MV-4-11 (cell line): Measurements from ENCODE around the gene GMPS.
A peak's percentile ranks its signal among the peaks of the same experiment; 100 is the strongest.
"Not testable (repeated sequence)": the region's sequence is repeated elsewhere in the genome, so short reads cannot be mapped to it uniquely, and the experiment has no call there.

Experiments
- DNase-seq: peaks from one replicate; lab custom pipeline; 2025; lab: John Stamatoyannopoulos, UW

Gene GMPS

DNA sequence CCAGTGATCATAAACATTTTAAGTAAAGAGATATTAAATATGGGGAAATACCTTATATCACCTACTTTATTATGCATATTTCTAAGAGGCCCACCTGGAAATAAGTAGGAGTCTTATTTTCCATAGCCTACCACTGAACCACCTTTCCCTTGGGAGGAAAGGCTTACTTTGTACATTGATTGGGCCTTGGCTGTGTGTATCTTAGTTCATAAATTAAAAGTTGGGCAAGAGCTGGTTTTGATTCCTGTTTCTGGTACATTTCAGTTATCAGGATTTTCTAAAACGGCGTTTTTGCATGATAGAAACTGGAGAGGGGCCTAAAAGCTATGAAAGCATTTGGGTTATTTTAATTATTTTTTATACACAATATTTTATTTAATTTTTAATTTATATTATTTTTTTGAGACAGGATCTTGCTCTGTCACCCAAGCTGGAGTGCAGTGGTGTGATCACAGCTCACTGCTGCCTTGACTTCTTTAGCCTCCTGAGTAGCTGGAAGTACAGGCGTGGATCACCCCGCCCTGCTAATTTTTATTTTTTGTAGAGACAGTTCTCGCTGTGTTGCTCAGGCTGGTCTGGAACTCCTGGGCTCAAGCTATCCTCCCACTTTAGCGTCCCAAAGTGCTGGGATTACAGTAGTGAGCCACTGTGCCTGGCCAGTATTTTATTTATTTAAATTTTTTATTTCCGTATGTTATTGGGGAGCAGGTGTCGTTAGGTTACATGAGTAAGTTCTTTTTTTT, 2.6 kb downstream of the GMPS start:
- DNase-seq = peak; percentile 76

DNA sequence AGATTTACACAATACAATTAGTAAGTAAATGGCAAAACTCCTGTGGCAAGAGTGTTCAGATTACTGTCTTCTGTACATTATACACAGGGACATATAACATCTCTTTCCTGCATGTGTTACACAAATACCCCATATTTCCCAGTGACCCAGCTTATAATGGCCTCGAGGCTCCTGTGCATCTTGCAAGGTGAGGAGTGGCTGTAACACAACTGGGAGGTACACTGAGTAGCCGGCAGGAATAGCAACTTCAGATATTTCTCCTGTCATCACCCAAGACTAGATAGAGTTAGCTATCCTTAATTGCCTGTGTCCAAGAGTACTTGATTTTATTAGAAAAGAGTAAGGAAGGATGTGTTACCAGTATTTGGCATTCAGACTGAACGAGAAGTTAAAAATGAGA, 5.6 kb downstream of the GMPS start:
- no peak for DNase-seq

DNA sequence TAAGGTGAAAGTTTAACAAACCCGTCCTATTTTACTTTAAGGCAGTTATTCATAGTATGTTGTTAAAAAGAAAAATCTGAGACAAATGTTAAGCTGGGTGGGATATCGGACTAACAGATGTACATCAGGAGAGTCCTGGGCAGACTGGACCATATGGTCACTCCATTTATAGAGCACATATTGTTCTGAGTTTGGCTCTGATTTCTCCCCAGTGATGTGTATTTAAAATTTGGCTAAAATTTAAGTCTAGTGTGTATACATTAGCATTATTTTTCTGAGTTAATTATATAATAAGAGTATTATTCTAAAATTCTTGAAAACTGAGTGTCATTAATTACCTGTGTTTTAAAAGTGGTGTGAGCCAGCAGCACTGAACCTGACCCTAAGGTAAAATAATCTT, 6.1 kb downstream of the GMPS start:
- no peak for DNase-seq

DNA sequence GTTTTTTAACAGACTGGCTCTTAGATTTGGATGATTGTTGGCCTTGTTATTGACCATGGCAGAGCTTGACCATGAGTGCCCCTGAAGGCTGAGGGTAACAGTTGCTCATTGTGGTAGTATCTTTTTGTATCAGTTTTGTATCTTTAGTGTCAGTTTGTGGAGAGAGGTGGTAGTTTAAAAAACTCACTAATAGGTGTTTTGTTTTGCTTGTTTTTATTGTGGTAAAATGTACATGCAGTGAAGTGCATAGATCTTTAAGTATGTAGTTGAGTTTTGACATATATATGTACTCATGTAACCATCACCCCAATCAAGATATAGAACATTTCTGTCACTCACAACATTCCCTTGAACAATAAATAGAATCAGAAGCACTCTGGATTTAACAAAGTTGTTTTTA, 9.8 kb downstream of the GMPS start:
- DNase-seq = no peak

DNA sequence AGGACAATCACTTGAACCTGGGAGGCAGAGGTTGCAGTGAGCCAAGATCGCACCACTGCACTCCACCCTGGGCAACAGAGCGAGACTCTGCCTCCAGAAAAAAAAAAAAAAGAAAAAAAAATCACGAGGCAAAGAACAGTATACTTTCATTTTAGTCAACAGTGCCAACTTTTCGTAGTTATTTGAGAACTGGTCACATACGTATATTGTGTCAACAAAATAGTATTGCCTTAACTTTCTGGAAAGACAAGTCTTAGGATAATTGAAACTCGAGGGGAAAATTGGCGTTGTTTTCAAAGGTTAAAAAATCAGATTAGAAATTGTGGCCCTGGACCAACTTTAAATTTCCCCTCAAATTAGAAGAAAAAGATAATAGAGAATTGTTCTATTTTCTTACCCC, 13.8 kb downstream of the GMPS start:
- no peak for DNase-seq

DNA sequence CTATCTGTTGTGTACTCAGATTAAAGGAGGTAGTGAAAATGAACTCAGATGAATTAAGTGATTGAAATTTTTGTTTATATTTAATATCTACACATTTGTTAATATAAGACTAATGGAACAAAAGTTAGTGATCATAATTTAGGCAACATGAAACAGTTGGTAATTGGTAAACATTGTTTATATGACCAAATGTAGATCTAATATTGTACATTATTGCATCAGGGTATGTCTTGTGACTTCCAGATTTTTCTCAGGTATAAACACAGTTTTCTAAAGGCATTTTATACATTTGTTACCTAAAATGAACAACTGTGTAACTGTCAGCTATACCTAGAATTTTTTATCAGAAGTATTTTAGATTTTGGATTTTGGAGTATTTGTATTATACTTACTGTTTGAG, 14.8 kb downstream of the GMPS start:
- DNase-seq = no peak

DNA sequence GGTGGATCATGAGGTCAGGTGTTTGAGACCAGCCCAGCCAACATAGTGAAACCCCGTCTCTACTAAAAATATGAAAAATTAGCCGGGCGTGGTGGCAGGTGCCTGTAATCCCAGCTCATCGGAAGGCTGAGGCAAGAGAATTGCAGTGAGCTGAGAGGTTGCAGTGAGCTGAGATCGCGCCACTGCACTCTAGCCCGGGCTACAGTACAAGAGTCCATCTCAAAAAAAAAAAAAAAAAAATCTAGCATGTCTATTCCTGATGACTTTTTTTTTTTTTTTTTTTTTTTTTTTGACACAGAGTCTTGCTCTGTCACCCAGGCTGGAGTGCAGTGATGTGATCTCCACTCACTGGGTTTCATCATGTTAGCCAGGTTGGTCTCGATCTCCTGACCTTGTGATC, 15.9 kb downstream of the GMPS start:
- DNase-seq = not testable (repeated sequence)

DNA sequence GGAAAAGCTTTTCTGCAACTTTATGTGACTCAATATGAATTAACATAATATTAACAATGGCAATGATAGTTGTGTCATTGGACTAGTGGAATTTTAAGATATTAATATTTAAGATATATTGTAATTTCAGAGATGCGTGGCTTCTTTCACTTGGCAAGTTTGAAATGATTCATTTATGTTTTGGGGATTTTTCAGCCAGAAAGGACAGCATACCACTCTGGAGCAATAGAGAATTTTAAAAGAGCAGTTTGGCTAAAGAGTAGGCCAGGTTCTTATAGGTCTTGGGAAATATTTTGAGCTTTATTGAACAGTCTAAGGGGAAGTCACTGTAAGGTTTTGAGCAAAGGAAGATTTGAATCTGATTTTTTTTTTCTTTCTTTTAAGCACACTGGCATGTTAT, 16.5 kb downstream of the GMPS start:
- no peak for DNase-seq

DNA sequence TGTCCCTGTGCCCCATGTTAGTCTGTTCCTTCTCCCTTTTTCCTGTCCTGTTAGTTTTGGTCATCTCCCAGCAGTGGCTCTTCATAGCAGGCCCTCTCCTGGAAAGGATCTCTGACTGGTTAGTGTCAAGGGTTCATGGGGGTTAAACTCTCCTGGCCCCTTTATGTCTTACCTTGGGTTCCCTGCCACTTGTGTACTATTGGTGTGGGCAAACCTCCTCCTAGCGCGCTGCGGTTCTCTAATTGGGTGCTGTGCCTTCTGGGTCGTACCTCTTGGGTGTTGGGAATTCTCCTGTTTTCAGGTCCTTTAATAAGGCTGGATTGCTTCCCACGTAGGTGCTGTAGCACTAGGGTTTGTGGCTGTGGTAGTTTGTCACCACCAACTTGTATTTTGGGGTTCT, 18.8 kb downstream of the GMPS start:
- no peak for DNase-seq

DNA sequence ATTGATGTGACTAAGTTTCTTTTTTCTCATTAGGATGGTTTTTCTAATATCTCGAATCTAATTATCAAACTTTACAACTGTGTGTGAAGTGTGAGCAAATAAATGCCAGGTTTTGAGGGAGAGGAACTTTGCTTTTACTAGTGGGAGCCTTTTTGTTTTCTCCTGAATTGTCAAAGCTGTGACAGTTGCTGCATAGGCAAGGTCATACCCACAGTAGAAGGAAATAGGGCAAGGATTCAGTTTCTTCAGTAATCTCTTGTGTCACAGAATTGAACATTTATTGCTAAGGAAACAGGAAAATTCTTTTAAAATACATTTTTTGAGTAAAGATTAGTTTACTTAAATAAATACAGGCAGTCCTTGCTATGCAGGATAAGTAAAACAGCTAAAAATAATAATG, 19.5 kb downstream of the GMPS start:
- no peak for DNase-seq

DNA sequence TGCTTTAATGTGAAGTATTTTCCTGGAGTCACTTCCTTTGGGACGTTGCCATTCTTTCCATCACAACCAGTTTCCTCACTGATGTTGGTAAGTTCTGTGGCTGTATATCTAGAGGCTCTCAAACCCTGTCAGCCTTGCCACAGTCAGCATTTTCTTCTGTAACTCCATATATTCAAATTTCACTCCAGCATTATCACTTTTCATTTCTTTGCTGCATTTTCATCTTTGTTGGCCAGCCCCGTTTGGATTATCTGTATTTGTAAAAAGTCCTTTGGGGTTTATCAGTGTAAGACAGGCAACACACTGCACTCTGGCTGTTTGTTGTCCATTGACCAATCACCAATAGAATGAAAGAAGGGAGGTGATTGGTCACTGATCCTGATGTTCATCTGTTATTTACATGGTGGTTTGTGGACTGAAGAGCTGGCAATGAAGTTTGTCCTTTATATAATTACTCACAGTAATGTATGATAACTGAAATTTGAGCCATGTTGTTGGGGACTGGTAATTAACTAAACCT, 20.3 kb downstream of the GMPS start:
- no peak for DNase-seq

DNA sequence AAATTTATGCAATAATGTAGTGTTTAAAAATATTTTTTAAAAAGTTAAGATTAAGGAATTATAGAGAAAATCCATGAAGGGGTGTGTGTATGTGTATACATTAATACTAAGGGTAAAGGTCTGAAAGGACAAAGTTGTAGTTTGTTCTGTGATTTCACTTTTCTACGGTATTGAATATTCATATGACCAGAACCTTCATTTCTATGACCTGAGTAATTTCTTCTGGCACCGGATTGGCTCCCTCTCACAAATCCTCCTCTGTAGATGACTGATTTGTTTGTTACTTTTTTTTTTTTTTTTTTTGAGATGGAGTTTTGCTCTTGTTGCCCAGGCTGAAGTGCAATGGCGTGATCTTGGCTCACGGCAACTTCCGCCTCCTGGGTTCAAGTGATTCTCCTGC, 20.9 kb downstream of the GMPS start:
- no peak for DNase-seq

DNA sequence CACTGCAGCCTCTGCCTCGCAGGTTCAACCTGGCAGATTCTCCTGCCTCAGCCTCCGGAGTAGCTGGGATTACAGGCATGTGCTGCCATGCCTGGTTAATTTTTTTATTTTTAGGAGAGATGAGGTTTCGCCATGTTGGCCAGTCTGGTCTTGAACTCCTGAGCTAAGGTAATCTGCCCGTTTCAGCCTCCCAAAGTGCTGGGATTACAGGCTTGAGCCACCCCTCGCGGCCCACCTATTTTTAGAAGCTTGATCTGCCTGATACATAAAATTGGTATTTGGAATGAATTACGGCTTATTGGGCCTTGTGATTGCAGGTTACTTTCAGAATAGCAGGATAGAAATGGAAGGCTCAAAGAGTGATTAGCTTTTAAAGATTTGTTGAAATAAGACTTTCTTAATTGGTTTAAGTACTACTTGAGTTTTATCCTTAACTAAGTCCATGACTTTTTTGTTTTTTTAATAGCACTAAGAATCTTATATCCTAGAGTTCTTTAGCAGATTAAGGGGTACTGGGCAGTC, 25.0 kb downstream of the GMPS start:
- DNase-seq = no peak

DNA sequence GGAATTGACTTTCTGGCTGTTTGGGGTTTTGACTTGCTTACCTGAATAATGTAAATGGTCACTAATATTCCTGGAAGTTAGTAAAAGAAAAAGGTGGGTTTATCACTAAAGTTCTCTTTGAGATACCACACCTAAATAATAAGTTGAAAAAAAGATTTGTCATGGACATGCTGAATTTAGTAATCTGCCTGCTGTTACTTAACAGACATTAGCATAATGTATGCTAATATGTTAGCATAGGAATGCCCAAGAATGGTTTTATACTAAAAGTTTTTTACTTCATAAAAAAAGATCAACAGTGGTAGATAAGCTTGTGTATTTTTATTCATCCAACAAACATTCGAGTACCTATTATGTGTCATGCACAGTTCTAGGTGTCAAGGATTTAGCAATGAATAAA, 36.5 kb downstream of the GMPS start:
- no peak for DNase-seq

DNA sequence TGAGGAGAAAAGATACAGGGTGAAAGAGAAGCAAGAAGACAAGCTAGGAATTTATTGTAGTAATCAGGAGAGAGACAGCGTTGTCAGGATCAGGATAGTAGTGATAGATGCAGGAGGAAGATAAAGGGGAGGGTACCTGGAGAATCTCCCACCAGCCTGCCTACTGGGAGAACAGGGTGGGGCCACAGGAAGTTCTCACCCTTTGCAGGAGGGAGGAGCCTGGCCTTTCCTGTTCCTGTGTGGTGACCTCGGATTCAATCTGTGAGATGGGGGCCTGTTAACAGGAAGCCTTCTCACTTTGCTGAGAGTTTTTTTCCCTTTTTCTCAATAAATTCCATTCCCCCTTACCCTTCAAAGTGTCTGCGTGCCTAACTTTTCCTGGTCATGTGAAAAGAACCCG, 37.6 kb downstream of the GMPS start:
- DNase-seq = no peak

DNA sequence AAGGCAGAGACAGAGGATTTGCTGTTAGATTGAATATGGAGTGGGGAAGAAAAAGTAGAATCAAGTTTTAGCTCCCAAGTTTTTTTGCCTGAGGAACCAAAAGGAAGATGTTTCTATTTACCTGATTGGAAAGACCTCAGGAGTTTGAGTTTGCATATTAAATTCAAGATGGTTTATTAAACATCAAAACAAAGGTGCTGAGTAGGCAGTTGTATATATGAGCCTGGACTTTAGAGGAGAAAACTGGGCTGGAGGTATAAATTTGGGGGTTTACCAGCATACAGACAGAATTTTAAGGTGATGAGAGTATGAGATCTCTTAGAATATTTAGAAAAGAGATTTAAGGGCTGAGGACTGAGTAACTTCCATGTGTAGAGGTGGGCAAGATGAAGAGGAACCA, 38.2 kb downstream of the GMPS start:
- no peak for DNase-seq

DNA sequence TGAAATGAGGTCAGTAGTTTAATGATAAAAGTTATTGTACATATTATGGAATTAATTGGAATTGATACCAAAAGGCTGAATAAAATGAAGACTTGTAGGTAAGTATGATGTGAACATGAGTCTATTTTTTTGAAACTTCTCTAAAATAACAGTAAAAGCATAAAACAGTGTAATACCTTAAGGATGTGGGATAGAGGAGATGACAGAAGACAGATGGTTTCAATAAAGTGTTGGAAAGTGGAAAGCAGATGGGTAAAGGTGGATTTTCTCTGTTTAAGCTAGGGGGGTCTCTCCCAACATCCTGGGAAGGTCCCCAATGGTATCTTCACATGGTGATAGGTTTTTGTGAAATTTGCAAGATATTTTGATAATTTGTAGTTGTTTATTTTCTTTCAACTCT, 41.6 kb downstream of the GMPS start:
- DNase-seq = no peak

DNA sequence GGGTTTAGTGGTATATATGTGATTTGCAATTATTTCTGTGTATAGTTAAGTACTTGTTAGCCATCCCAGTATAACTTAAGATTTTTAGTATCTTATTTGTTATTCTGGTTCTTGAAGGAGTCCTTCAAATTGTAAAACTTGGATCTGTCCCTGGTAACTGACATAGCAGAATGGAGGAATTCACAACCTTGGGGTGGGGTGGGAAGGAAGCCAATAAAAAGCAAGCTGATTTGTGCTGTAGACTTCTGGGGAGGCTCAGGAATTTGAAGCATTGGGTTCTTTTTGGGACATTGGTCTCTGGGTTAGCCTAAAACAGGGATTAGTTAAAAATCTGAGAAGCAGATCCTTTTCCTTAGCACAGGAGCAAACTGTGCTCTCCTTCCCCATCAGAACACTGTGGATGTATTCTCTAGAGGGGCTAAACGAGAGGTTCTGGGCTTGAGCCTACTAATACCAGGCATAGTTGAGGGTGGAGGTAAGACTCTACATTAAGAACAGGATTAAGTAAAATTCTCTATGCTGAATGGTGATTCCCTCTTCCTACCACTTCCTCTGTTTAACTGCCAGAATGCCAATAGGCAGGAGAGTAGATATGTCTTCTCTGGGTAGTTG, 42.2 kb downstream of the GMPS start:
- DNase-seq = no peak

DNA sequence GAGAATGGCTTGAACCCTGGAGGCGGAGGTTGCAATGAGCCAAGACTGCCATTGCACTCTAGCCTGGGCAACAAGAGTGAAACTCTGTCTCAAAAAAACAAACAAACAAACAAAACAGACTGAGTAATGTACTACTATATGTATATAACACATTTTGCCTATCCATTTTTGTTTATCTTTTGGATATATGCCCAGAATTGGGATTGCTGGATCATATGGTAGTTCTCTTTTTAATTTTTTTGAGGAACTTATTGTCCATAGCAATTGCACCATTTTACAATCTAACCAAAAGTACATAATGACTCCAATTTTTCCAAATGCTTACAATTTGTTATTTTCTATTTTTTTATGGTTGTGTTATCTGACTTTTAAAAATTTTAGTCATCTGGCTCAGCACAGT, 47.3 kb downstream of the GMPS start:
- DNase-seq = no peak

DNA sequence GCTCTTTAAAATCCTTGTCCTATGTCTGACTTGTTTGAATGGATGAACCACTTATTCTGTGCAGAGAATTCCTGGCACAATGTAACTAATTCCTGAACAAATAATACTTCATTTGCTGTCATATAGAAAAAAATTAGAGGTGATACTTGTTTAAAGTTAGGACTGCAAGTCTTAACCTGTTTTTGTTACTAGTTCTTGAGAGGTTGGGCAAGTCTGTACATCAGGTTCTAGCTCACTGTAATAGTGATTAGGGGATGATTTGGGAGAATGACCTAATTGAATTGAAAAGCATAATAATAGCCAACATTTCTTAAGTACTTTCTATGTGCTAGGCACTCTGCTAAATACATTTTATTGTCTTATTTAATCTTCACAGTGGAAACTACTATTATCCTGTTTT, 49.3 kb downstream of the GMPS start:
- DNase-seq = no peak

DNA sequence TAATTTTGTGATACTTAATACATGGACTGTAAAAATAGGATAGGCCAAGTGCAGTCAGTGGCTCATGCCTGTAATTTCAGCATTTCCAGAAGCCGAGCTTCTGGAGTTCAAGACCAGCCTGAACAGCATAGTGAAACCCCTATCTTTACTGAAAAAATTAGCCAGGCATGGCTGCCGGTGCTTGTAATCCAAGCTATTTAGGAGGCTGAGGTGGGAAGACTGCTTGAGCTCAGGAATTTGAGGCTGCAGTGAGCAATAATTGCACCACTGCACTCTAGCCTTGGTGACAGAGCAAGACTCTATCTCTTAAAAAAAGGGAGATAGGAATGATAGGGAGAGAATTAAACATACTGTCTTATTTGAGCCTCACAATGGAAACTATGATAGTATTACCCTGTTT, 51.0 kb downstream of the GMPS start:
- DNase-seq = no peak

DNA sequence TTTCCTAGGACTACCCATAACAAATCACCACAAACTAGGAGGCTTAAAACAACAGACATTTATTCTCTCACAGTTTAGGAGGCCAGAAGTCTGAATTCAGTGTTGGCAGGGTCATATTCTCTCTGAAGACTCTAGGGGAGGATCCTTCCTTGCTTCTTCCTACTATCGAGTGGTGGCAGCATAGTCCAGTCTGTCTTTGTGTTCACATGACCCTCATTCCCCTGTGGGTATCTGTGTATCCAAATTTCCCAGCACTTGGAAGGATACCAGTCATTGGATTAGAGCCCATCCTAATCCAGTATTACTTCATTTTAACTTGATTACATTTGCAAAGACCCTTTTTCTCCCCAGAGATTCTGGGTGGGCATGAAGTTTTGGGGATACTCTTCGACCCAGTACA, 63.8 kb downstream of the GMPS start:
- no peak for DNase-seq

DNA sequence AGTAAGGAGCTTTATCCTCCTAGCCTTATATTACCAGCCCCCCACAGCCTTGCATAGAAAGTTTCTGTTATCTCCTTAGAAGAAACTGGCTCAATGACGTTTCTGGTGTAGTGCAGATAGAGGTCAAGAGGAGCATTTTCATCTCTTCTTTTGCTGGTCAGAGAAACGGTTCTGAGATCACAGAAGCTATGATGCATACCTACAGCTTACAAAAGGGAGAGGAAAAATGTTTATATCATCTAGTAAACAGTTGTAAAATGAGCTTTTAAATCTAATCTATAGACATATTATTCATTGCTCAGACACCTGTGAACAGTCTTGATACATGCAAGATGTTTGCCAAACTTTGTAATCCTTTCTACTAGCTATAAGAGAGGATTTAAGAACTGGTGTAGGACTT, 68.0 kb downstream of the GMPS start:
- no peak for DNase-seq

DNA sequence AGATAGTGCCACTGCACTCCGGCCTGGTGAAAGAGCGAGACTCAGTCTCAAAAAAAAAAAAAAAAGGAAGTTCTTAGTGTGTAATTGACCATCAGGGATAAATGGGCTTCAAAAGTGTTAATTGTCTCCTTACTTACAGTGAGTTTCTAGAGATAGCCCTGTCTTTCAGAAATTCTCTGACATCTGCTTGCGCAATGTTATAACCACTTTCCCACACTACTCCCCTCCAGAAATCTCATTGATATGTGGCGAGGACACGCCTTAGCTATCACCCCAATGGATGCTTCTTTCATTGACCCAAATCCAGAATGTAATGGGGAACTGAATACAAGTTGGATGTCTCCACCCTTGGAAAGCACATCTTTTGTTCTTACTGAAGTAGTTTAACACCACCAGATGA, 70.9 kb downstream of the GMPS start:
- peak; percentile 66 for DNase-seq
